ENCODE measurements around the gene KLRC2. TPM values are rescaled to one million over a fixed set of nuclear protein-coding genes. Genes with fewer than 3 reads are reported as not detected.
"Not testable (repeated sequence)": the region's sequence is repeated elsewhere in the genome, so short reads cannot be mapped to it uniquely, and the experiment has no call there.

Gene KLRC2
- total RNA-seq, 1 donor from 2014 or later = 1.5 TPM

- H3K36me3 ChIP-seq = no peaks in the 10 kb centered on the region
- H3K4me1 ChIP-seq = no peaks in the 10 kb centered on the region
- intact Hi-C loops (cut with DNase I) = no loop called here
- no peak for DNase-seq (ENCODE audit: extremely low spot score in 2 of 2)
- no peak overlapping the region for H3K27ac ChIP-seq
- no peak for TF ChIP-seq POLR2A (IDR thresholded peaks at IDR 0.05)
- no peak for TF ChIP-seq POLR2AphosphoS5 (IDR thresholded peaks at IDR 0.05; ENCODE audit: insufficient read depth in 1 of 2, low read depth in 1 of 2)
- TF ChIP-seq CTCF (IDR thresholded peaks at IDR 0.05) = no peak
- no peaks in the 10 kb centered on the region for H3K27me3 ChIP-seq
- H3K9me3 ChIP-seq = no peaks in the 10 kb centered on the region
- H3K4me3 ChIP-seq = no peak overlapping the region
Measured at GRCh38 chr12:10405294-10405693, 30.5 kb downstream of the KLRC2 start.

- H3K36me3 ChIP-seq = no peaks in the 10 kb centered on the region
- H3K9me3 ChIP-seq = no peaks in the 10 kb centered on the region
- no peaks in the 10 kb centered on the region for H3K27me3 ChIP-seq
- intact Hi-C loops (cut with DNase I) = no loop called here
- no peaks in the 10 kb centered on the region for H3K4me1 ChIP-seq
- DNase-seq (ENCODE audit: extremely low spot score in 2 of 2) = no peak
- no peak overlapping the region for H3K27ac ChIP-seq
- H3K4me3 ChIP-seq = no peak overlapping the region
- TF ChIP-seq CTCF (IDR thresholded peaks at IDR 0.05) = no peak
Measured at GRCh38 chr12:10404798-10405197, 31.0 kb downstream of the KLRC2 start.

- Histone ChIP-seq H3K27me3 (no peaks in the 10 kb centered on the region), H3K27ac (no peak overlapping the region), H3K36me3 (no peaks in the 10 kb centered on the region), H3K9me3 (no peaks in the 10 kb centered on the region), H3K4me3 (no peak overlapping the region), H3K4me1 (no peaks in the 10 kb centered on the region)
- intact Hi-C loops (cut with DNase I) = no loop called here
- DNase-seq (ENCODE audit: extremely low spot score in 2 of 2) = no peak
- TF ChIP-seq POLR2AphosphoS5 (IDR thresholded peaks at IDR 0.05; ENCODE audit: insufficient read depth in 1 of 2, low read depth in 1 of 2) (no peak), POLR2A (IDR thresholded peaks at IDR 0.05) (no peak), CTCF (IDR thresholded peaks at IDR 0.05) (no peak)
Measured at GRCh38 chr12:10400829-10401228, 35.0 kb downstream of the KLRC2 start.

- intact Hi-C loops (cut with DNase I) = no loop called here
- Histone ChIP-seq H3K36me3 (no peaks in the 10 kb centered on the region), H3K4me3 (no peak overlapping the region), H3K27ac (no peak overlapping the region), H3K4me1 (no peaks in the 10 kb centered on the region), H3K27me3 (no peaks in the 10 kb centered on the region), H3K9me3 (no peaks in the 10 kb centered on the region)
- DNase-seq (ENCODE audit: extremely low spot score in 2 of 2) = no peak
- TF ChIP-seq POLR2AphosphoS5 (IDR thresholded peaks at IDR 0.05; ENCODE audit: insufficient read depth in 1 of 2, low read depth in 1 of 2) = no peak
Measured at GRCh38 chr12:10398168-10398567, 37.6 kb downstream of the KLRC2 start.

GRCh38 chr12:10397296-10397695 lies 38.5 kb downstream of the KLRC2 start:
- Histone ChIP-seq H3K27me3 (no peaks in the 10 kb centered on the region), H3K4me3 (no peak overlapping the region), H3K36me3 (no peaks in the 10 kb centered on the region), H3K9me3 (no peaks in the 10 kb centered on the region), H3K4me1 (no peaks in the 10 kb centered on the region), H3K27ac (no peak overlapping the region)
- intact Hi-C loops (cut with DNase I) = no loop called here
- DNase-seq (ENCODE audit: extremely low spot score in 2 of 2) = no peak
- TF ChIP-seq CTCF (IDR thresholded peaks at IDR 0.05) (no peak), POLR2A (IDR thresholded peaks at IDR 0.05) (no peak), POLR2AphosphoS5 (IDR thresholded peaks at IDR 0.05; ENCODE audit: insufficient read depth in 1 of 2, low read depth in 1 of 2) (no peak)

- H3K4me1 ChIP-seq; H3K27ac ChIP-seq; H3K4me3 ChIP-seq; H3K36me3 ChIP-seq; H3K9me3 ChIP-seq; H3K27me3 ChIP-seq; DNase-seq (ENCODE audit: extremely low spot score in 2 of 2); intact Hi-C loops (cut with DNase I): not testable (repeated sequence)
Measured at GRCh38 chr12:10396176-10396575, 39.6 kb downstream of the KLRC2 start.

Data from vagina (tissue), 2 donors.